ENCODE results near the gene FOXP1. TPM values are rescaled to one million over a fixed set of nuclear protein-coding genes. Genes with fewer than 3 reads are reported as not detected.

Gene FOXP1
- total and polyA plus RNA-seq, 9 of the 15 experiments (the other 6 are each of a cell fraction or from before 2014, with no cell fraction given) = 7.7 to 34.5 (median 13.7) TPM

- no peak for TF ChIP-seq ILF3 (IDR thresholded peaks at IDR 0.05; ENCODE audit: borderline replicate concordance)
- peak; percentile 40; the same call in 1 of the 2 replicates for TF ChIP-seq CREB1 (IDR thresholded peaks at IDR 0.05)
- no peak for TF ChIP-seq CREB1 (CRISPR knock-in tag; IDR thresholded peaks at IDR 0.05)
- peak; percentile 77 for TF ChIP-seq GABPA (tag; conservative IDR thresholded peaks at IDR 0.05; ENCODE audit: low read depth)
- TF ChIP-seq ZBTB5 (IDR thresholded peaks at IDR 0.05) = peak; percentile 64; the same call in 1 of the 2 replicates
- peak; percentile 85 for TF ChIP-seq RBFOX2 (IDR thresholded peaks at IDR 0.05; ENCODE audit: low read depth, low read length)
- peak; percentile 68; the same call in 1 of the 2 replicates for TF ChIP-seq FOXP1 (CRISPR knock-in tag; IDR thresholded peaks at IDR 0.05)
- TF ChIP-seq PKNOX1 (IDR thresholded peaks at IDR 0.05) = no peak
- TF ChIP-seq ZBTB9 (CRISPR knock-in tag; IDR thresholded peaks at IDR 0.05) = peak; percentile 25; the same call in 1 of the 2 replicates
- peak; percentile 54; the same call in 1 of the 2 replicates for TF ChIP-seq GMEB1 (CRISPR knock-in tag; IDR thresholded peaks at IDR 0.05)
- TF ChIP-seq RFX5 (IDR thresholded peaks at IDR 0.05; ENCODE audit: low read depth, low read length) = no peak
- peak; percentile 86 for TF ChIP-seq POLR2G (IDR thresholded peaks at IDR 0.05; ENCODE audit: low read depth, low read length)
- 0 out of 2 replicates have a peak, but pooled peaks have one; percentile 6 for TF ChIP-seq JUND (IDR thresholded peaks at IDR 0.05; ENCODE audit: borderline replicate concordance, low read depth, low read length)
- no peak for TF ChIP-seq JUND (tag; IDR thresholded peaks at IDR 0.05; ENCODE audit: borderline replicate concordance, low read depth, low read length)
- 0 out of 2 replicates have a peak, but pooled peaks have one; percentile 23 for TF ChIP-seq TFAP4 (CRISPR knock-in tag; IDR thresholded peaks at IDR 0.05; ENCODE audit: borderline replicate concordance)
- TF ChIP-seq MNT (conservative IDR thresholded peaks at IDR 0.05) = peak; percentile 6 to 70; a peak in 2 of 4 replicates
- 0 out of 2 replicates have a peak, but pooled peaks have one; percentile 60 for TF ChIP-seq E2F3 (CRISPR knock-in tag; IDR thresholded peaks at IDR 0.05)
Measured at GRCh38 chr3:71583566-71584393, at the start of gene FOXP1 (continued).
